T-helper 2 cell (primary cell): Measurements from ENCODE around the gene SMIM10L2A.
"Not testable (repeated sequence)": the region's sequence is repeated elsewhere in the genome, so short reads cannot be mapped to it uniquely, and the experiment has no call there.

Experiments used
- DNase-seq, 5 experiments: peaks; one replicate each; pipeline versions ENCODE4 v3.0.0 to v3.0.0-alpha.2; 2012 to 2022
- total RNA-seq, 2 donors: gene quantifications; one replicate each; lab custom pipeline; 2026; lab: John Stamatoyannopoulos, UW

Gene SMIM10L2A
- total RNA-seq = 0.31 to 1.7 reads per million in 2 donors

GRCh38 chrX:135421932-135422809, at the start of gene SMIM10L2A:
SMIM10L2A (plus strand) TSS chrX:135421944; CDS start chrX:135422132, 188 bp downstream.
- DNase-seq = peak in 1 of 5 experiments; percentile 43

GRCh38 chrX:135373357-135373756, 48.4 kb upstream of the SMIM10L2A start:
- peak in 1 of 5 experiments; percentile 56 for DNase-seq

GRCh38 chrX:135382260-135382659, 39.5 kb upstream of the SMIM10L2A start:
- peak in 1 of 5 experiments; percentile 25 for DNase-seq

GRCh38 chrX:135383249-135383648, 38.5 kb upstream of the SMIM10L2A start:
- DNase-seq = peak in 1 of 5 experiments; percentile 55

- peak in 3 of 5 experiments; percentile 29 to 94 (median 61) for DNase-seq
These were observed 37.4 kb upstream of the SMIM10L2A start for GRCh38 chrX:135384161-135384836.

GRCh38 chrX:135388841-135389240, 32.9 kb upstream of the SMIM10L2A start:
- DNase-seq = no peak

GRCh38 chrX:135389243-135389642, 32.5 kb upstream of the SMIM10L2A start:
- DNase-seq = no peak

- DNase-seq = no peak
These were observed 32.0 kb upstream of the SMIM10L2A start for GRCh38 chrX:135389717-135390116.

- DNase-seq = no peak
These were observed 30.0 kb upstream of the SMIM10L2A start for GRCh38 chrX:135391734-135392133.

GRCh38 chrX:135393051-135393450, 28.7 kb upstream of the SMIM10L2A start:
- no peak for DNase-seq

- no peak for DNase-seq
These were observed 26.7 kb upstream of the SMIM10L2A start for GRCh38 chrX:135395064-135395463.

- DNase-seq = no peak
These were observed 25.6 kb upstream of the SMIM10L2A start for GRCh38 chrX:135396109-135396508.

- no peak for DNase-seq
These were observed 25.2 kb upstream of the SMIM10L2A start for GRCh38 chrX:135396566-135396965.

- no peak for DNase-seq
These were observed 24.1 kb upstream of the SMIM10L2A start for GRCh38 chrX:135397652-135398051.

- DNase-seq = peak in 1 of 5 experiments; percentile 47
These were observed 18.4 kb upstream of the SMIM10L2A start for GRCh38 chrX:135403374-135403773.

GRCh38 chrX:135406428-135406827, 15.3 kb upstream of the SMIM10L2A start:
- DNase-seq = not testable (repeated sequence)

- DNase-seq = peak in 1 of 5 experiments; percentile 64
These were observed 12.9 kb upstream of the SMIM10L2A start for GRCh38 chrX:135408794-135409193.

- no peak for DNase-seq
These were observed 10.7 kb upstream of the SMIM10L2A start for GRCh38 chrX:135410861-135411627.

GRCh38 chrX:135411893-135412292, 9.9 kb upstream of the SMIM10L2A start:
- no peak for DNase-seq

- no peak for DNase-seq
These were observed 5.2 kb upstream of the SMIM10L2A start for GRCh38 chrX:135416546-135416945.

GRCh38 chrX:135420831-135421230, 913 bp upstream of the SMIM10L2A start:
- DNase-seq = no peak

- DNase-seq = peak; percentile 74 to 85 (median 81)
These were observed 210 bp upstream of the SMIM10L2A start for GRCh38 chrX:135421537-135421931.

GRCh38 chrX:135422810-135423168, 1.0 kb downstream of the SMIM10L2A start:
- DNase-seq = not testable (repeated sequence)
